ENCODE results near the gene GABRA5. TPM values are rescaled to one million over a fixed set of nuclear protein-coding genes. Genes with fewer than 3 reads are reported as not detected.

Gene GABRA5
- total and polyA plus RNA-seq, 2 of the 13 experiments (the other 11 are each of a cell fraction or from before 2014, with no cell fraction given) = not detected

- Histone ChIP-seq H3K9ac (ENCODE audit: insufficient read depth, low read depth, low read length) (no peak overlapping the region), H3K4me2 (ENCODE audit: low read depth, low read length) (no peak overlapping the region), H3K4me1 (ENCODE audit: insufficient read depth, low read length) (no peaks in the 10 kb centered on the region), H3K9me3 (ENCODE audit: low read length) (no peaks in the 10 kb centered on the region), H3K79me2 (ENCODE audit: insufficient read depth, low read length) (no peaks in the 10 kb centered on the region), H3K27me3 (ENCODE audit: control insufficient read depth in 1 of 2, insufficient read depth in 2 of 2, low read length in 2 of 2) (no peaks in the 10 kb centered on the region; a peak in 1 of 5 replicates), H3K36me3 (replicated peaks in 1 of 2; ENCODE audit: control insufficient read depth in 1 of 2, insufficient read depth in 2 of 2, low read length in 2 of 2) (no peaks in the 10 kb centered on the region), H2AFZ (ENCODE audit: low read length) (no peak overlapping the region), H3K27ac (ENCODE audit: extremely low read length, insufficient read depth, low read length) (no peak overlapping the region), H4K20me1 (ENCODE audit: insufficient read depth, low read length) (no peaks in the 10 kb centered on the region), H3K4me3 (replicated peaks in 1 of 3; ENCODE audit: insufficient read depth in 1 of 3, low read depth in 2 of 3, low read length in 3 of 3) (no peak overlapping the region)
- FAIRE-seq (no peak), ATAC-seq (no peak), DNase-seq (ENCODE audit: low spot score) (no peak)
- intact Hi-C loops (cut with micrococcal nuclease; ENCODE audit: unreplicated experiment) = no loop called here
- 3% methylated on average over 2 of the region's 2 CpGs for WGBS (ENCODE audit: low lambda C conversion rate)
- BruUV-seq (replicated peaks) = no TSS peak
- POLR2A ChIA-PET = no interaction called here
- in situ Hi-C loops (cut with HindIII; ENCODE audit: extremely low pct_ligation_motif_present, low pct_unique_long_range_greater_than_20kb) = no loop called here
- CTCF ChIA-PET (ENCODE audit: low intra/inter-chr PET ratio, low total read pairs) = no interaction called here
- TF ChIP-seq HNRNPLL (IDR thresholded peaks at IDR 0.05; ENCODE audit: low read depth, low read length, poor library complexity, severe bottlenecking) (no peak), ZFP62 (CRISPR knock-in tag; IDR thresholded peaks at IDR 0.05) (no peak), SETDB1 (CRISPR knock-in tag; IDR thresholded peaks at IDR 0.05; ENCODE audit: borderline replicate concordance) (no peak), CHCHD3 (CRISPR knock-in tag; IDR thresholded peaks at IDR 0.05) (no peak), ZBTB26 (CRISPR knock-in tag; IDR thresholded peaks at IDR 0.05; ENCODE audit: borderline replicate concordance) (no peak), SSRP1 (CRISPR knock-in tag; IDR thresholded peaks at IDR 0.05) (no peak), KLF16 (CRISPR knock-in tag; IDR thresholded peaks at IDR 0.05) (no peak), SYNCRIP (IDR thresholded peaks at IDR 0.05; ENCODE audit: insufficient read depth, low read depth, low read length) (no peak), EHMT2 (IDR thresholded peaks at IDR 0.05; ENCODE audit: borderline replicate concordance, low read depth, low read length) (no peak), LCORL (IDR thresholded peaks at IDR 0.05) (no peak), LCORL (CRISPR knock-in tag; IDR thresholded peaks at IDR 0.05) (no peak), KDM3A (CRISPR knock-in tag; IDR thresholded peaks at IDR 0.05; ENCODE audit: low read depth) (no peak), ARID4A (CRISPR knock-in tag; IDR thresholded peaks at IDR 0.05; ENCODE audit: borderline replicate concordance) (no peak), ZNF687 (CRISPR knock-in tag; IDR thresholded peaks at IDR 0.05) (no peak), TCF12 (IDR thresholded peaks at IDR 0.05) (no peak), TCF12 (CRISPR knock-in tag; IDR thresholded peaks at IDR 0.05) (no peak), NR2F1 (CRISPR knock-in tag; IDR thresholded peaks at IDR 0.05) (no peak)
Measured at GRCh38 chr15:26968806-26969205, 101.9 kb downstream of the GABRA5 start.

All from HepG2 (cell line).